ENCODE data around the gene EOLA2. TPM values are rescaled to one million over a fixed set of nuclear protein-coding genes. Genes with fewer than 3 reads are reported as not detected.
"Not testable (repeated sequence)": the region's sequence is repeated elsewhere in the genome, so short reads cannot be mapped to it uniquely, and the experiment has no call there.

EOLA2 gene
- polyA plus RNA-seq, 1 experiment = 35.5 TPM

GRCh38 chrX:149939905-149940673 is 1.8 kb upstream of the EOLA2 start:
- POLR2A ChIA-PET = interaction anchor here (0.8 to 0.9 kb wide), 2 partner anchors 97 to 423 kb away, joined by 3 read pairs; partner anchors contain the start of gene MAMLD1
- peak; percentile 97 for DNase-seq (ENCODE audit: low read depth, low spot score)
- H3K4me3 ChIP-seq (ENCODE audit: low read depth, low read length) = peak overlapping the region; percentile 64
- CTCF ChIA-PET = interaction anchor here (0.6 to 1.3 kb wide), 12 partner anchors 10 to 775 kb away, joined by 3 to 7 read pairs (median 4); no protein-coding TSS in a partner anchor
- TF ChIP-seq CTCF (IDR thresholded peaks at IDR 0.05; ENCODE audit: low read depth, low read length) = no peak
- H3K9me3 ChIP-seq (ENCODE audit: control insufficient read depth, insufficient read depth, low read length) = peaks cover 4% of the 10 kb centered on the region; the same call in 1 of the 2 replicates
- H3K27me3 ChIP-seq (ENCODE audit: control insufficient read depth, insufficient read depth, low read length) = no peaks in the 10 kb centered on the region
- H3K27ac ChIP-seq (ENCODE audit: low read depth, low read length) = peak overlapping the region; percentile 97

GRCh38 chrX:149939655-149939904 is 1.3 kb upstream of the EOLA2 start:
- no peak for DNase-seq (ENCODE audit: low read depth, low spot score)
- H3K9me3 ChIP-seq (ENCODE audit: control insufficient read depth, insufficient read depth, low read length) = peaks cover 4% of the 10 kb centered on the region; the same call in 1 of the 2 replicates
- H3K27ac ChIP-seq (ENCODE audit: low read depth, low read length) = peak overlapping the region; percentile 97
- CTCF ChIA-PET = interaction anchor here (0.6 to 1.2 kb wide), 9 partner anchors 426 to 1813 kb away, joined by 3 to 5 read pairs (median 4); no protein-coding TSS in a partner anchor
- peak overlapping the region; percentile 64 for H3K4me3 ChIP-seq (ENCODE audit: low read depth, low read length)
- TF ChIP-seq CTCF (IDR thresholded peaks at IDR 0.05; ENCODE audit: low read depth, low read length) = no peak
- POLR2A ChIA-PET = interaction anchor here (0.6 to 1.1 kb wide), 4 partner anchors 97 to 828 kb away, joined by 3 to 6 read pairs (median 4); partner anchors contain the start of gene EOLA1
- H3K27me3 ChIP-seq (ENCODE audit: control insufficient read depth, insufficient read depth, low read length) = no peaks in the 10 kb centered on the region

GRCh38 chrX:149938881-149939654 is 777 bp upstream of the EOLA2 start:
- Histone ChIP-seq H3K27ac (ENCODE audit: low read depth, low read length) (peak overlapping the region; percentile 97), H3K4me3 (ENCODE audit: low read depth, low read length) (peak overlapping the region; percentile 78), H3K9me3 (ENCODE audit: control insufficient read depth, insufficient read depth, low read length) (peaks cover 4% of the 10 kb centered on the region; the same call in 1 of the 2 replicates), H3K27me3 (ENCODE audit: control insufficient read depth, insufficient read depth, low read length) (no peaks in the 10 kb centered on the region)
- ChIA-PET CTCF (interaction anchor here (0.6 to 2.1 kb wide), 25 partner anchors 29 to 1813 kb away, joined by 3 to 7 read pairs (median 3); no protein-coding TSS in a partner anchor), POLR2A (interaction anchor here (0.6 to 1.3 kb wide), 4 partner anchors 398 to 828 kb away, joined by 4 to 6 read pairs (median 4); partner anchors contain the start of gene EOLA1)
- TF ChIP-seq CTCF (IDR thresholded peaks at IDR 0.05; ENCODE audit: low read depth, low read length) = no peak
- peak; percentile 84 for DNase-seq (ENCODE audit: low read depth, low spot score)

- H3K27ac ChIP-seq (ENCODE audit: low read depth, low read length) = peak overlapping the region; percentile 96
- CTCF ChIA-PET = interaction anchor here (0.6 to 2.1 kb wide), 10 partner anchors 28 to 811 kb away, joined by 3 to 7 read pairs (median 4); no protein-coding TSS in a partner anchor
- DNase-seq (ENCODE audit: low read depth, low spot score) = no peak
- H3K27me3 ChIP-seq (ENCODE audit: control insufficient read depth, insufficient read depth, low read length) = no peaks in the 10 kb centered on the region
- no peak for TF ChIP-seq CTCF (IDR thresholded peaks at IDR 0.05; ENCODE audit: low read depth, low read length)
- POLR2A ChIA-PET = interaction anchor here (0.6 to 1.3 kb wide), 3 partner anchors 398 to 779 kb away, joined by 3 to 4 read pairs (median 3); no protein-coding TSS in a partner anchor
- H3K9me3 ChIP-seq (ENCODE audit: control insufficient read depth, insufficient read depth, low read length) = peaks cover 4% of the 10 kb centered on the region; the same call in 1 of the 2 replicates
- H3K4me3 ChIP-seq (ENCODE audit: low read depth, low read length) = peak overlapping the region; percentile 78
These were observed 342 bp downstream of the EOLA2 start for GRCh38 chrX:149937871-149938426.

GRCh38 chrX:149937328-149937727 is 963 bp downstream of the EOLA2 start:
- CTCF ChIA-PET = interaction anchor here (2.1 kb wide), 1 partner anchor 34 kb away, joined by 6 read pairs; no protein-coding TSS in a partner anchor

GRCh38 chrX:149933547-149933946 is 4.7 kb downstream of the EOLA2 start:
- H3K27ac ChIP-seq (ENCODE audit: low read depth, low read length); CTCF ChIA-PET; POLR2A ChIA-PET: not testable (repeated sequence)

More at GRCh38 chrX:149937328-149937727, 963 bp downstream of the EOLA2 start:
- H3K27me3 ChIP-seq (ENCODE audit: control insufficient read depth, insufficient read depth, low read length); H3K9me3 ChIP-seq (ENCODE audit: control insufficient read depth, insufficient read depth, low read length); DNase-seq (ENCODE audit: low read depth, low spot score): not testable (repeated sequence)
- Histone ChIP-seq H3K27ac (ENCODE audit: low read depth, low read length) (peak overlapping the region; percentile 96), H3K4me3 (ENCODE audit: low read depth, low read length) (peak overlapping the region; percentile 78)
- POLR2A ChIA-PET = interaction anchor here (0.7 kb wide), 1 partner anchor 397 kb away, joined by 3 read pairs; no protein-coding TSS in a partner anchor

GRCh38 chrX:149932970-149933369 is 5.3 kb downstream of the EOLA2 start:
- H3K27me3 ChIP-seq (ENCODE audit: control insufficient read depth, insufficient read depth, low read length); H3K4me3 ChIP-seq (ENCODE audit: low read depth, low read length); CTCF ChIA-PET; H3K9me3 ChIP-seq (ENCODE audit: control insufficient read depth, insufficient read depth, low read length); POLR2A ChIA-PET; H3K27ac ChIP-seq (ENCODE audit: low read depth, low read length); DNase-seq (ENCODE audit: low read depth, low spot score): not testable (repeated sequence)

More at GRCh38 chrX:149933547-149933946, 4.7 kb downstream of the EOLA2 start:
- not testable (repeated sequence) for H3K27me3 ChIP-seq (ENCODE audit: control insufficient read depth, insufficient read depth, low read length); DNase-seq (ENCODE audit: low read depth, low spot score); H3K4me3 ChIP-seq (ENCODE audit: low read depth, low read length); H3K9me3 ChIP-seq (ENCODE audit: control insufficient read depth, insufficient read depth, low read length)

Measured in AG04450 (cell line).